Measurements from ENCODE around the gene NAIF1.
"Not testable (repeated sequence)": the region's sequence is repeated elsewhere in the genome, so short reads cannot be mapped to it uniquely, and the experiment has no call there.

Gene NAIF1

GRCh38 chr9:128025736-128026135 is 41.4 kb downstream of the NAIF1 start:
- no peak for DNase-seq

- no peak for DNase-seq
Measured at GRCh38 chr9:128024761-128025308, 42.3 kb downstream of the NAIF1 start.

- DNase-seq: not testable (repeated sequence)
Measured at GRCh38 chr9:128023671-128024070, 43.4 kb downstream of the NAIF1 start.

GRCh38 chr9:128022886-128023285 is 44.2 kb downstream of the NAIF1 start:
- DNase-seq: no peak

GRCh38 chr9:128021098-128021497 is 46.0 kb downstream of the NAIF1 start:
- DNase-seq: no peak

- no peak for DNase-seq
Measured at GRCh38 chr9:128020692-128021091, 46.4 kb downstream of the NAIF1 start.

- DNase-seq: no peak
Measured at GRCh38 chr9:128015696-128016095, 51.4 kb downstream of the NAIF1 start.
